HCT116 (cell line): ENCODE data around the gene PRDM2. TPM values are rescaled to one million over a fixed set of nuclear protein-coding genes. Genes with fewer than 3 reads are reported as not detected.

ENCODE experiments used
- ATAC-seq: fragments of 200-7000 bp; cut with Tn5 transposase; 2 replicates; pipeline ENCODE4 v1.9.1; 2020; ENCODE audit warnings: mild to moderate bottlenecking, moderate library complexity
- BruUV-seq: library from RNA; stranded (reverse); fragments of 400-500 nt; replicated peaks from 2 replicates; lab custom pipeline; 2021; lab: Mats Ljungman, UMichigan
- CTCF ChIA-PET: fragments of 300-600 bp; sonication (Branson Sonifier 250); formaldehyde crosslinking; loops from one replicate; lab custom pipeline; 2021; ENCODE audit warnings: antibody characterized with exemption; lab: Charles Lee
- POLR2A ChIA-PET: fragments of 300-600, 350-600 bp; sonication (Branson Sonifier 250); formaldehyde crosslinking; loops from one replicate; lab custom pipeline; 2021; ENCODE audit warnings: antibody characterized with exemption; lab: Charles Lee
- RAD21 ChIA-PET, 2 experiments: fragments of 300-600 bp; sonication (Branson Sonifier 250); formaldehyde crosslinking; loops; one replicate each; lab custom pipeline; 2023; ENCODE audit warnings: low total read pairs in 2 of 2; ENCODE audit not compliant: uncharacterized antibody in 2 of 2, unreplicated experiment in 2 of 2, low non-redundant PET in 1 of 2; lab: Charles Lee
- DNase-seq: peaks from one replicate; pipeline ENCODE4 v3.0.0-alpha.2; 2010; ENCODE audit warnings: low read depth, low spot score
- H2AFZ ChIP-seq: fragments of 200-600 bp; shearing (Covaris generic), sonication (generic); 2 replicates; pipeline ENCODE4 v1.6.1; 2017; ENCODE audit warnings: low read depth, mixed run types, mixed read lengths, antibody characterized with exemption, low read length; ENCODE audit not compliant: poor library complexity, severe bottlenecking
- H3K27ac ChIP-seq: 2 replicates; pipeline ENCODE4 v1.5.1; 2012; ENCODE audit warnings: low read depth, low read length
- H3K27me3 ChIP-seq: fragments of 200-600 bp; sonication (generic); 2 replicates; pipeline ENCODE4 v1.6.1; 2016; ENCODE audit warnings: mixed run types, low read length, mixed read lengths; ENCODE audit not compliant: insufficient read depth
- H3K36me3 ChIP-seq, 2 experiments: fragments of 200-500 bp in 1 of 2; fragments of 200-600 bp in 1 of 2; sonication (Bioruptor generic) in 1 of 2; sonication (generic) in 1 of 2; 2 replicates each; pipeline versions ENCODE4 v1.5.1 to v1.6.1; 2014 to 2016; ENCODE audit warnings: low read length in 2 of 2, inconsistent platforms in 1 of 2, mixed read lengths in 1 of 2, mixed run types in 1 of 2; ENCODE audit not compliant: insufficient read depth in 2 of 2, control insufficient read depth in 1 of 2
- H3K4me1 ChIP-seq, 2 experiments: fragments of 200-600 bp in 1 of 2; sonication (generic) in 1 of 2; 2 replicates each; pipeline versions ENCODE4 v1.5.1 to v1.6.1; 2012 to 2017; ENCODE audit warnings: low read length in 2 of 2, inconsistent platforms in 1 of 2, mild to moderate bottlenecking in 1 of 2, mixed read lengths in 1 of 2, mixed run types in 1 of 2, moderate library complexity in 1 of 2; ENCODE audit not compliant: insufficient read depth in 2 of 2, control insufficient read depth in 1 of 2
- H3K4me2 ChIP-seq: fragments of 200-600 bp; sonication (generic); 2 replicates; pipeline ENCODE4 v1.6.1; 2017; ENCODE audit warnings: mixed run types, low read length, mixed read lengths
- H3K4me3 ChIP-seq, 2 experiments: fragments of 200-600 bp in 1 of 2; sonication (generic) in 1 of 2; replicated peaks in 1 of 2; 2 replicates each; pipeline ENCODE4 v1.5.1; 2011 to 2016; ENCODE audit warnings: low read length in 2 of 2, control low read depth in 1 of 2, low read depth in 1 of 2, mild to moderate bottlenecking in 1 of 2, mixed read lengths in 1 of 2, mixed run types in 1 of 2
- H3K79me2 ChIP-seq: fragments of 200-600 bp; sonication (generic); 2 replicates; pipeline ENCODE4 v1.6.1; 2017; ENCODE audit warnings: mild to moderate bottlenecking, mixed run types, low read length, moderate library complexity, mixed read lengths; ENCODE audit not compliant: insufficient read depth
- H3K9ac ChIP-seq: fragments of 200-600 bp; sonication (generic); 2 replicates; pipeline ENCODE4 v1.6.1; 2016; ENCODE audit warnings: low read length, mixed read lengths
- H3K9me2 ChIP-seq: fragments of 200-600 bp; sonication (generic), shearing (Covaris generic); 2 replicates; pipeline ENCODE4 v1.6.1; 2017; ENCODE audit warnings: mixed run types, mild to moderate bottlenecking, moderate library complexity; ENCODE audit not compliant: insufficient read depth
- H3K9me3 ChIP-seq, 2 experiments: fragments of 200-500 bp in 1 of 2; fragments of 200-600 bp in 1 of 2; sonication (Bioruptor generic) in 1 of 2; sonication (generic) in 1 of 2; 2 replicates each; pipeline ENCODE4 v1.6.1; 2014 to 2017; ENCODE audit warnings: low read length in 2 of 2, mixed read lengths in 2 of 2, inconsistent platforms in 1 of 2, low read depth in 1 of 2, mild to moderate bottlenecking in 1 of 2, mixed run types in 1 of 2, moderate library complexity in 1 of 2; ENCODE audit not compliant: control insufficient read depth in 1 of 2, insufficient read depth in 1 of 2
- H4K20me1 ChIP-seq: fragments of 200-600 bp; sonication (generic), shearing (Covaris generic); 2 replicates; pipeline ENCODE4 v1.6.1; 2017; ENCODE audit warnings: mixed run types, mild to moderate bottlenecking, moderate library complexity; ENCODE audit not compliant: insufficient read depth
- CBX3 ChIP-seq: IDR thresholded peaks from 2 replicates; pipeline ENCODE4 v1.6.1; 2012; ENCODE audit warnings: low read depth
- EGR1 ChIP-seq: IDR thresholded peaks from 2 replicates; pipeline ENCODE4 v1.6.1; 2012; ENCODE audit warnings: low read depth
- JUND ChIP-seq: IDR thresholded peaks from 2 replicates; pipeline ENCODE4 v1.6.1; 2012
- RAD21 ChIP-seq: IDR thresholded peaks from 2 replicates; pipeline ENCODE4 v1.6.1; 2012; ENCODE audit warnings: low read depth, mild to moderate bottlenecking
- SIN3A ChIP-seq: IDR thresholded peaks from 2 replicates; pipeline ENCODE4 v1.6.1; 2012; ENCODE audit warnings: low read depth
- SP1 ChIP-seq: IDR thresholded peaks from 2 replicates; pipeline ENCODE4 v1.6.1; 2012; ENCODE audit warnings: low read depth
- SRF ChIP-seq: IDR thresholded peaks from 2 replicates; pipeline ENCODE4 v1.6.1; 2012; ENCODE audit warnings: low read depth
- TCF7L2 ChIP-seq: IDR thresholded peaks from 2 replicates; pipeline ENCODE4 v1.7.0; 2011; ENCODE audit warnings: borderline replicate concordance, inconsistent platforms; ENCODE audit not compliant: insufficient read depth, insufficient read length; ENCODE audit errors: extremely low read depth
- ZNF274 ChIP-seq: fragments of 200-500 bp; sonication (Bioruptor generic); IDR thresholded peaks from 2 replicates; pipeline ENCODE4 v1.6.1; 2014; ENCODE audit warnings: mild to moderate bottlenecking, low read depth, low read length, inconsistent platforms
- intact Hi-C: fragments of 100-400 bp; cut with micrococcal nuclease; formaldehyde crosslinking; loops from 2 replicates; pipeline ENCODE4 v1.10.0; 2022
- total RNA-seq: library from RNA; stranded (reverse); gene quantifications from one replicate; pipeline ENCODE4 v1.2.1, GENCODE V29; 2021; ENCODE audit not compliant: unreplicated experiment
- TF ChIP-seq, protein P1 (sequence below): IDR thresholded peaks from 2 replicates; pipeline ENCODE4 v1.6.1; 2012
- TF ChIP-seq, protein P2 (sequence below), 3 experiments: fragments of 200-600 bp in 1 of 3; sonication (generic) in 1 of 3; IDR thresholded peaks in 2 of 3; conservative IDR thresholded peaks in 1 of 3; 2 replicates each; pipeline ENCODE4 v1.5.1; 2012 to 2017; ENCODE audit warnings: low read depth in 2 of 3, low read length in 2 of 3, antibody characterized with exemption in 1 of 3, borderline replicate concordance in 1 of 3, control low read depth in 1 of 3, mild to moderate bottlenecking in 1 of 3, mixed read lengths in 1 of 3, mixed run types in 1 of 3, moderate library complexity in 1 of 3; ENCODE audit not compliant: insufficient read depth in 1 of 3

Gene PRDM2
- total RNA-seq, 1 experiment from 2014 or later: 17.3 TPM

DNA sequence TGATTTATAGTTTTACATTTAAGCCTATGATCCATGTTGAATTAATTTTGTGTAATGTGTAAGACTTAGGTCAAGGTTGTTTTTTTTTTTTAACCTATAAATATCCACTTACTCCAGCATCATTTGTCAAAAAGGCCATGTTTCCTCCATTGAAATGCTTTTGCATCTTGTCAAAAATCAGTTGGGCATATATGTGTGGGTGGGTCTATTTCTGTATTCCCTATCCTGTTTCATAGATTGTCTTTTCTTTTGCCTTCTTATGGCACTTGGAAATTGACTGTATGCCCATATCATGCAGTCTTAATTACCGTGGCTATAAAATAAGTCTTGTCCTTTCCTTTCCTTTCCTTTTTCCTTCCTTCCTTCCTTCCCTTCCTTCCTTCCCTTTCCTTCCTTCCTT, 138.2 kb downstream of the PRDM2 start:
- Histone ChIP-seq H3K4me1 (no peaks in the 10 kb centered on the region), H3K9ac (no peak overlapping the region), H3K27ac (no peak overlapping the region), H3K79me2 (no peaks in the 10 kb centered on the region)
- intact Hi-C loops: no loop called here
- no TSS peak for BruUV-seq
- no peak for TF ChIP-seq ZNF274
- no peak for TF ChIP-seq SP1
- no peak for TF ChIP-seq EGR1
- no peak for TF ChIP-seq RAD21
- TF ChIP-seq, protein P1, sequence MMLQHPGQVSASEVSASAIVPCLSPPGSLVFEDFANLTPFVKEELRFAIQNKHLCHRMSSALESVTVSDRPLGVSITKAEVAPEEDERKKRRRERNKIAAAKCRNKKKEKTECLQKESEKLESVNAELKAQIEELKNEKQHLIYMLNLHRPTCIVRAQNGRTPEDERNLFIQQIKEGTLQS: no peak
- TF ChIP-seq SIN3A: no peak
- TF ChIP-seq, protein P2, sequence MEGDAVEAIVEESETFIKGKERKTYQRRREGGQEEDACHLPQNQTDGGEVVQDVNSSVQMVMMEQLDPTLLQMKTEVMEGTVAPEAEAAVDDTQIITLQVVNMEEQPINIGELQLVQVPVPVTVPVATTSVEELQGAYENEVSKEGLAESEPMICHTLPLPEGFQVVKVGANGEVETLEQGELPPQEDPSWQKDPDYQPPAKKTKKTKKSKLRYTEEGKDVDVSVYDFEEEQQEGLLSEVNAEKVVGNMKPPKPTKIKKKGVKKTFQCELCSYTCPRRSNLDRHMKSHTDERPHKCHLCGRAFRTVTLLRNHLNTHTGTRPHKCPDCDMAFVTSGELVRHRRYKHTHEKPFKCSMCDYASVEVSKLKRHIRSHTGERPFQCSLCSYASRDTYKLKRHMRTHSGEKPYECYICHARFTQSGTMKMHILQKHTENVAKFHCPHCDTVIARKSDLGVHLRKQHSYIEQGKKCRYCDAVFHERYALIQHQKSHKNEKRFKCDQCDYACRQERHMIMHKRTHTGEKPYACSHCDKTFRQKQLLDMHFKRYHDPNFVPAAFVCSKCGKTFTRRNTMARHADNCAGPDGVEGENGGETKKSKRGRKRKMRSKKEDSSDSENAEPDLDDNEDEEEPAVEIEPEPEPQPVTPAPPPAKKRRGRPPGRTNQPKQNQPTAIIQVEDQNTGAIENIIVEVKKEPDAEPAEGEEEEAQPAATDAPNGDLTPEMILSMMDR (IDR thresholded peaks at IDR 0.05 in 2 of 3, conservative IDR thresholded peaks at IDR 0.05 in 1 of 3; ENCODE audit: borderline replicate concordance in 1 of 3, insufficient read depth in 1 of 3, low read depth in 2 of 3, low read length in 2 of 3): no peak
- no peak for TF ChIP-seq SRF
- TF ChIP-seq JUND: no peak
- no peak for TF ChIP-seq TCF7L2
- TF ChIP-seq CBX3: no peak
- TF ChIP-seq, all 23 proteins: peak for 0
- ATAC-seq (no peak), DNase-seq (no peak)
- ChIA-PET CTCF (interaction anchor here (0.6 kb wide), 1 partner anchor 244 kb away, joined by 3 read pairs; no protein-coding TSS in a partner anchor), RAD21 (no interaction called here), POLR2A (no interaction called here)
- no peak overlapping the region for H3K4me2 ChIP-seq
- no peaks in the 10 kb centered on the region for H3K27me3 ChIP-seq
- no peaks in the 10 kb centered on the region for H3K36me3 ChIP-seq
- H2AFZ ChIP-seq: no peak overlapping the region
- H3K4me3 ChIP-seq: no peak overlapping the region
- no peaks in the 10 kb centered on the region for H3K9me2 ChIP-seq
- H3K9me3 ChIP-seq: no peaks in the 10 kb centered on the region
- H4K20me1 ChIP-seq: no peaks in the 10 kb centered on the region
